Frontal cortex (tissue), 4 donors: ENCODE data around the gene SEC14L2. TPM values are rescaled to one million over a fixed set of nuclear protein-coding genes. Genes with fewer than 3 reads are reported as not detected.
"Not testable (repeated sequence)": the region's sequence is repeated elsewhere in the genome, so short reads cannot be mapped to it uniquely, and the experiment has no call there.

ENCODE experiments used
- DNase-seq, 2 donors: peaks; one replicate each; pipeline ENCODE4 v3.0.0; 2012; ENCODE audit warnings: low spot score in 2 of 2
- FAIRE-seq: peaks from 2 replicates; lab custom pipeline; 2012; peaks lifted over from hg19 to GRCh38; lab: Jason Lieb, UNC
- total RNA-seq: library from RNA; depleted of rRNA; stranded (reverse); fragments of >200 nt; gene quantifications from one replicate; pipeline ENCODE4 v1.2.3, GENCODE V29; 2014
- donor health status: control.
- donor health status: control.
- donor health status: control.

Gene SEC14L2
- total RNA-seq, 1 donor from 2014 or later = 6.5 TPM

DNA sequence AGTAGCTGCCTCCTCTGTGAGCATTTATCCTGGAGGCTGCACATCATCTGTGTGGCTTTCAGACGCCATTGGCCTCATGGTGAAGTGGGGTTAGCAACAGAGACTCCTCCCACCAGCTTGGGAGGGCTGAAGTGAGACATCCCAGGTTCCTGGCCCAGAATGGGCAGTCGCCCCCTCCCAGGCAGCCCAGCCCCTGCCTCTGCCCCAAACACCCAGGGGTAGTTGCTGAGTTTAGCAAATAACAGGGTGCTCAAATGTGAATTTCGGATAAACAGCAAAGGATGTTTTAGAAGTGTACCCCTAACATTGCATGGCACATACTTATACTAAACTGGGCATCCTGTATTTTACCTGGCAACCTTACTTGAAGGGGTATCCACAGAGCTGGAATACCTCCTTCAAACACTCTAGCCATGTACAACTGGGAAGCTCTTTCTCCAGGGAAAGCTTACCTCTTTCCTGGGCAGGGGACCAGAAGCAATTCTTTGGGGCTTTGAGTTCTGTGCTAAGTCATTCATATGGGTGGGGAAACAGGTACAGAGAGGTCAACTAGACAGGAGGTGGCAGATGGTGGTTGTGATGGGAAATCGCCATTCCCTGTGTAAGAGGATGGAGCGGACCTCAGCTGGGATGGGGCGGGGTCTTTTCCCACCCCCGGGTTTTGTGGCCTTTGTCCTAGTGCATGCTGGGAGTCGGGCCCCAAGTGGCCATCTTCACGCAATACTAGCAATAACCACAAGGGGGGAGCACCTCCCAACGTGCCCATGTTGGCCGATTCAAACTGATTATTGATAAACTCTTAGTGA lies 48.0 kb downstream of the SEC14L2 start:
- FAIRE-seq = no peak

DNA sequence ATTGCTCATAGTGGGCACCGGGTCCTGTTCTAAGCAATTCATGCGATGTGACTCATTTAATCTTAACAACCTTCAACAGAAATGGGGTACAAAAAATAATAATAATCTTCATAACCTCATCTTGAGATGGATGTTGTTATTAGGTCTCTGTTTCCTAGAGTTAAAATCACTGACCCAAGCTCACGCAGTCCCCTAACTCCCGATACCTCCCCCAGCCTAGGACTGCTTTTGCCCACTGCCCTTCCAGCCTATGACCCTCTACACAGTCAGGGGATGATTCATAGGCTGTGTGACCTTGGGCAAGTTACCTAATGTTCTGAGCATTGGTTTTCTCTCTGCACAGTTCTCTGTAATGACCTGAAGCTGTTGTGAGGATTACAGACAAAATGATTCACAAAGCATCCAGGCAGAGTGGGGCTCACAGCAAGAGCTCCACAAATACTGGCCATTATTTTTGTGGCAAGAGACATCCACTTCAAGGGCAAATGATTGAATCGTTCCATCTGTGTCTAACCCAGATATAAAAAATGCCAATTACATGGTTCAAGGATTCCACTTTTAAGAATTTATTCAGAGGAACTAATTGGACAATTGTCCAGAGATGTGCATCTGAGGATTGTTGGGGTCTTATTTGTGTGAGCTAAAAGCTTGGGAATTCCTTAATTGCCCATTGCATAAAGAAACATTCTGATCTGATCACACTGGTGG lies 48.8 kb downstream of the SEC14L2 start:
- FAIRE-seq (no peak), DNase-seq (no peak)

More for the DNA sequence above, 48.0 kb downstream of the SEC14L2 start:
- DNase-seq = peak; percentile 58 to 75

DNA sequence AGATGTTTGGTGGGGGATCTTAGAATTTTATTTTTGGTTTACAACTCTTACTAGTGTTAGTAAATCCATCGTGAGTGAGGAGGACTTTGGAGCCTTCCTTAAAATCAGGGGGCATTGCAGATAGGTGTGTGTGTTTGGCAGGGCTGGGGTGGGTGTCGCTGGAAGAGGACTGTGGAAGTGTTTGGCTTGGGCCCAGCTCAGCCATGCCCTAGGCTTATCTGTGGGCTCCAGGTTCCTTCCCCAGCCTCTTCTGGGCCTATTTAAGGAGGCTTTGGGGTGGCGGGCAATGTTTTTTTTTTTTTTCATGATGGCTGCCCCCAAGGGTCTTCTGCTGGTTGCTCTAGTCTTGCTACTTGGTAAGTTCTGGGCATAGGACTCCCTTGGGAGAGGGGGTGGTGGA lies 50.8 kb downstream of the SEC14L2 start:
- FAIRE-seq (no peak), DNase-seq (no peak)

DNA sequence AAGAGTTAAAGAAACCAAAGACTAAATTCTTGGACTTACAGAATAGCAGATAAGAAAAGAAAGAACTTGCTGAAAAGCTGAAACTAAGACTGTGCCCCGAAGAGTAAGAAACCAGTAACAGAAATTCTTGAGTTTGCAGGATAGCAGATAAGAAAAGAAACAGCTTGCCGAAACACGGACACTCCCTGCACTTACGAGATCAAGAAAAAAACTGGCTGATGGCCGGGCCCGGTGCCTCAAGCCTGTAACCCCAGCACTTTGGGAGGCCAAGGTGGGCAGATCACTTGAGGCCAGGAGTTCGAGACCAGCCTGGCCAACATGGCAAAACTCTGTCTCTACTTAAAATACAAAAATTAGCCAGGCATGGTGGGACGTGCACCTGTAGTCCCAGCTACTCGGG lies 54.7 kb downstream of the SEC14L2 start:
- not testable (repeated sequence) for FAIRE-seq, DNase-seq

DNA sequence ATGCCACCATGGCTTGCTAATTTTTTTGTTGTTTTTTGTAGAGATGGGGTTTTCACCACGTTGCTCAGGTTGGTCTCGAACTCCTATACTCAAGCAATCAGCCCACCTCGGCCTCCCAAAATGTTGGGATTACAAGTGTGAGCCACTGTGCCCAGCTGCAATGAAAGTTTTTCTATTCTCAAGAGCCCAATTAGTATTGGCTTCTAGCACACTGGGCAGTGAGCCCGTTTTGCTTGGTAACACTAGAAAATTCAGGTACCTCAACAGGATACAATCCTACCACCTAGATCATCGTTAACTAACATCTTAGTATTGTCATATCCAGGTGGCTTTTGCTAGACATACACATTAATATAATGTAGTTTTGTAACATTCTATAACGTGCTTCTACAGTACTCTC lies 56.0 kb downstream of the SEC14L2 start:
- FAIRE-seq (no peak), DNase-seq (no peak)

DNA sequence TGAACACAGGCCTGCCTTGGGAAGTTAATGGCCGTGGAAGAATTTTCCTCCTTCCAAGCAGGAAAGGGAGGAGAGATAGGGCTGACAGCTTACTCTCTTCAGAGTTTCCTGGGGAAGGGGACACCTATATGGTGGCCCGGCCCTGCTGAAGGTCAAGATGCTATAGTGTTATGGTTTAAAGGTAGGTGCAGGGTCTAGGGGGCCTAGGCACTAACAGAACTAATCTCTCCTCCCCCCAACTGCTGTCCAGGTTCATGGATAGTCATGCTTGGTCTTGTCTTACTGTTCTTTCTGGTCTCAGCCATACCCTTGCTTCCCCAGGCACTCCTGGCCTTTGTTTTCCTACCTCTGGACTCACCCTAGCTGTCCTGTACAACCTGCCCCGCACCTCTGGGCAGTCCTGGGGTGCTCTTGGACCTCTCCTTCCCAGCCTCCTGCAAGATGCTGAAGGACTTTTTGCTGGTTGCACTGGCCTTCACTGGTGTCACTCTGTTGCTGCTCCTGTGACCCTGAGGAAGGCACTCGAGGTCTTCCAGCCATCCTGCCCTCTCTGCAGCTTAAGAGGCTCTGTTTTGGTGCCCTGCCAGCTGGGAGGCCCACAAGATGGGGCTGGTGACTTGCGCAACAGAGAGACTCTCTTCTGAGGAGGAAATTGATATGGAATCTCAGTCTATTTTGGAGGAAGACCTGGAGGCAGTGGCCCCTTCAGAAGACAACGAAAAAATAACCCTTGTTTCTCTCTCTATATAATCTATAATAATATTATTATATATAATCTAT lies 57.1 kb downstream of the SEC14L2 start:
- FAIRE-seq = no peak
- DNase-seq = no peak

DNA sequence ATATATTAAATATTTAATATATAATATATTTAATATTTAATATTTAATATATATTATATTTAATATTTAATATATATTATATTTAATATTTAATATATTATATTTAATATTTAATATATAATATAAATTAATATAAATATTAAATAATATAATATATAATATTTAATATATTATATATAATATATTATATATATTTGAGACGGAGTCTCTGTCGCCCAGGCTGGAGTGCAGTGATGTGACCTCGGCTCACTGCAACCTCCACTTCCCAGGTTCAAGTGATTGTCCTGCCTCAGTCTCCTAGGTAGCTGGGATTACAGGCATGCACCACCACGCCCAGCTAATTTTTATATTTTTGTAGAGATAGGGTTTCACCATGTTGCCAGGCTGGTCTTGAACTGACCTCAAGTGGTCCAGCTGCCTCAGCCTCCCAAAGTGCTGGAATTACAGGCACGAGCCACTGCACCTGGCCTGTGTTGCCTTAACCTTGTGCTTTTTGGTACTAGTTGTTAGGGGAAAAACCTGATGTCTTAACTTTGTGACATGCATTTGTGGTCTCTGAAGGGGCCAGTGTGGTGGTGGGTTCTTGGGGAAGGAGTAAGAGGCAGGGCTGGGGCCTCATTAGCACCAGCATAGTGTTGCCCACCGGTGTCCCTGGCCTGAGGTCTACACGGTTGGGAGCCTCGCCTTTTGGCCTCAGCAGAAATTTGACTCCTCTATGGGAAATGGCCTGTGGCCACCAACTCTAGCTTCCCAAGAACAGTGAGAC lies 58.4 kb downstream of the SEC14L2 start:
- FAIRE-seq (no peak), DNase-seq (no peak)

DNA sequence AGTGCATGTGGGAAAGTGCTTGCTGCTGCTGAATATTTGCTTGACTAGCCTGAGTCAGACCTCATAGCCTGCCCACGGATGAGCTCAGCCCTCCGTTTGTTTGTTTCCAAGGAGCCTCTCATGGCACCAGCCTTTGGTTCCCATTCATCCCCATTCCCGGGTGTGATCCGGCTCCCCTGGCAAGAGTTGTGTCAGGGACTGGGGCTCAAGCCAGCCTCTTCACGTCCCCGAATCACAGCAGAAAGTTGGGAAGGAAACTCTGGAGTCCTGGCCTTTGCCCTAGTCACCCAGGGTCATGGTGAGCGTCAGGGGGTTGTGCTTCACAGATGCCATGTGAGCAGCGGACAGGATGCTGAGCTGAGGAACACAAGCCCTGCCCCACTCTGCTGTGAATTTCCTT lies 61.2 kb downstream of the SEC14L2 start:
- FAIRE-seq = no peak
- no peak for DNase-seq

DNA sequence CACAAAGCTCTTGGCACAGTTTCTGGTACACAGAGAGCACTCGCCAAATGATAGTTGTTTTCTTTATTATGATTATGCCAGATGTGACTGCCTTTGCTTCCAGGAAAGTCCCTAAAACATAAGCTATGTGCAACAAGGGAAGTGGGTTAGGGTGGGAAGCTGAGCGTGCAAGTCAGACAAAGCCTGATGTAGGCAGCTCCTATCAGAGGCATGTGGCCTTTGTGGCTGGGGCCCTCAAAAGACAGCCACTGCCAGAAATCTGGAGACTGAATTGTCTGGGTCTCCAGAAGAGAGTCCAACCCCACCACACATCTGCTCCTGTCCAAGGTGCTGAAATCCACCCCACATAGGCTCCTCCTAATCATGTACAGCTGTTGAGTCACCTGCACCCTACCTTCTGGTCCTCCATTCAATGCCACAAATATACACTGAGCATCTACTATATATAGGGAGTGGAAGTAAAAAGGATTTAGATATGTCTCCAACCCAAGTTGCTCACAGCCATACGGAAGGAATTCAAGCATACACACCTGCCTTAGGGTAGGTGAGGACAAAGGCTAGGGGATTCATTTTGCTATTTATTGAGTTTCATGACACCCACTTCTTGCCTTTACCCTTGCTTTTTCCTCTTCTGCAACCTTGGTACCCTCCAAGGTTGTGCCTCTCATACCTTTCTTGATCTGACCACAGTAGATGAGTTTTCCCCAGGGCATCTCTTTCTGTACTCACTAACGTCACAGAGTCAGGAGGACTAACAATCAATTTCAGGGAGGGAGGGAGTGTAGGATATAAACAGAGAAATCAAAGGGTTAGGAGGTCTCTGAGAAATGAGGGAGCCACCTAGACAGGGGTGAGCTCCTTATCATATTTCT lies 62.6 kb downstream of the SEC14L2 start:
- FAIRE-seq (no peak), DNase-seq (no peak)

DNA sequence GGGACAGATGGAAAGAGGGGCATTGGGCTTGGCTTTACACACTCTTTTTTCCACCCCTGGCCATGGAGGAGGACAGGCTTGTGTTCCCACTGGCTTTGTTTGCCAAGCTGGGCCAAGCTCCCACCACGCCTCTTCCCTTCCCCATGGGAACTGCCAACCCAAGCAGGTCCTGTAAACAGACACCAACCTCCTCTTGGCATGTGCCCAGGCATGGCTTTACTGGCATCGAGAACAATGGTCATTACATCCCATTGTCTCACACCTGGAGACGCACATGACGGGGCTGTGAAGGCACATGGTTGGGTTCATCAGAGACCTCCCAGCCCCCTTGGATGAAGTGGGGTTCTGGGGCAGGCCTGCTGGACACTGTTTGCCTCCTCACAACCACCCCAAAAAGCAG lies 63.3 kb downstream of the SEC14L2 start:
- DNase-seq (no peak), FAIRE-seq (no peak)

DNA sequence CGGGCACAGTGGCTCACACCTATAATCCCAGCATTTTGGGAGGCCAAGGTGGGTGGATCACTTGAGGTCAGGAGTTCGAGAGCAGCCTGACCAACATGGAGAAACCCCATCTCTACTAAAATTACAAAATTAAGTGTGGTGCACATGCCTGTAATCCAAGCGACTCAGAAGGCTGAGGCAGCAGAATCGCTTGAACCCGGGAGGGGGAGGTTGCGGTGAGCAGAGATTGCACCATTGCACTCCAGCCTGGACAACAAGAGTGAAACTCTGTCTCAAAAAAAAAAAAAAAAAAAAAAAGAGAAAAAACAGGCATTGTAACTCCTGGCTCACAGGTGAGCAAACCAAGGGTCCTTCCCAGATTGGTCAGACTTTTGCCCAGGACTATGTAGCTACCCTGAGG lies 63.7 kb downstream of the SEC14L2 start:
- FAIRE-seq, DNase-seq: not testable (repeated sequence)

DNA sequence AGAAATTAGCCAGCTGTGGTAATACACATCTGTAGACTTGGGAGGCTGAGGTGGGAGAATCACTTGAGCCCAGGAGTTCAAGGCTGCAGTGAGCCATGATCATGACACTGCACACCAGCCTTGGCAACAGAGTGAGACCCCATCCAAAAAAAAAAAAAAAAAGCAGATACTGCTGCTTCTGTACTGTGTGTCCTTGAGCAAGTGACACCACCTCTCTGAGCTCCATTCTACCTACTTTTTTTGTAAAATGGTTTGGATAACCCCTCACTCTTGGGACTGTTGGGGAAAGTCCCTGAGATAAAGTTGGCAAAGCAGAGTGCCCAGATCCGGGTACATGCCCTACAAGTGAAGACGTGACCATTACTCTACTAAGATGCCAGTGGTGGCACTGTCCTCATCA lies 72.3 kb downstream of the SEC14L2 start:
- FAIRE-seq = no peak
- DNase-seq = no peak

DNA sequence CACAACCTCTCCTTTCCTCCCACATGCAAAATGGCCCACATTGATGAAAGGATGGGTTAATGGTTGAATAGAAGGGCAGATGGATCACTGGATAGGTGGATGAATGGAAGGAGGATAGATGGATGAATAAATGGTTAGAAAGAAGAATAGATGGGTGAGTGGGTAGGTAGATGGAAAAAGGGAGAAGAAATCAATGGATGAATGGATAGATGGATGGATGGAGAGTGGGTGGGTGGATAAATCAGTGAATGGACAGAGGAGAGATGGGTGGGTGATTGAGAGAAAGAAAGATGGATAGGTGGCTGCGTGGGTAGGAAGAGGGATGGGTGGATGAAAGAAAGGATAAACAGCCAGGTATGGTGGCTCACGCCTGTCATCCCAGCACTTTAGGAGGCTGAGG lies 73.8 kb downstream of the SEC14L2 start:
- no peak for FAIRE-seq
- DNase-seq = no peak

DNA sequence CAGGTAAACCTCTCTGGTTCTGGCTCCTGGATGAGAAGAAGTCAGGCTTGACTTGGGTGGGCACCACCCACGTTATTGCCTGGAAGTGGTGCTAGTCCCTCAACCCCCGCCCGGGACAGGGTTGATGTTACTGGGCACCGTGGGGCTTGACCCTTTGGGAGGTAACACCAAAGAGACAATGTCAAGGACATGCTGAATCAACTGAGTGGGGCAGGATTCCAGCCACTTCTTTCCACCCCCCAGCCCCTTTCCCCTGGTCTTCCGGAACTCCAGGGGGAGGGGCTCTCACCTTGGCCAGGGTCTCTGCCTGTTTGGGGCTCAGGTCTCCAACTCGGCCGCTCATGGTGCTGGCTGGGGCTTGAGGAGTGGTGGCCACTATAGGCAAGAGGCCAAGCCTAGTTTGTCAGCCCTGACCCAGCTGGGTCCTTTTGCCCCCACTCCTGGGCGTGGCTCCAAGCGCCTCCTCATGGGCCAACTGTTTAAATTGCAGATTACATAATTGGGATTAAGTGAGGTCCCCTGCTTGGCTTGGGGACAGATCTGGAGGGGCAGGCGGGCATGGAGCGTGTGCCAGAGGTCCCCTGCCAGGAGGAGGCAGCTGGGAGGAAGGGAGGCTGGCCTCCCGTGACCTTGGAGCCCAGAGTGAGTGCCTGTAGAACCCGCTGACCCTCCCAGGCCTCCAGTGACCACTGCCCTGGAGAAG lies 74.9 kb downstream of the SEC14L2 start, which contains the start of gene SEC14L3:
SEC14L3 (minus strand) TSS at position 402 of the 703 bp plus-strand sequence; CDS start at position 343, 59 bp downstream.
- FAIRE-seq (no peak), DNase-seq (peak in 1 of 2 donors; percentile 32)

DNA sequence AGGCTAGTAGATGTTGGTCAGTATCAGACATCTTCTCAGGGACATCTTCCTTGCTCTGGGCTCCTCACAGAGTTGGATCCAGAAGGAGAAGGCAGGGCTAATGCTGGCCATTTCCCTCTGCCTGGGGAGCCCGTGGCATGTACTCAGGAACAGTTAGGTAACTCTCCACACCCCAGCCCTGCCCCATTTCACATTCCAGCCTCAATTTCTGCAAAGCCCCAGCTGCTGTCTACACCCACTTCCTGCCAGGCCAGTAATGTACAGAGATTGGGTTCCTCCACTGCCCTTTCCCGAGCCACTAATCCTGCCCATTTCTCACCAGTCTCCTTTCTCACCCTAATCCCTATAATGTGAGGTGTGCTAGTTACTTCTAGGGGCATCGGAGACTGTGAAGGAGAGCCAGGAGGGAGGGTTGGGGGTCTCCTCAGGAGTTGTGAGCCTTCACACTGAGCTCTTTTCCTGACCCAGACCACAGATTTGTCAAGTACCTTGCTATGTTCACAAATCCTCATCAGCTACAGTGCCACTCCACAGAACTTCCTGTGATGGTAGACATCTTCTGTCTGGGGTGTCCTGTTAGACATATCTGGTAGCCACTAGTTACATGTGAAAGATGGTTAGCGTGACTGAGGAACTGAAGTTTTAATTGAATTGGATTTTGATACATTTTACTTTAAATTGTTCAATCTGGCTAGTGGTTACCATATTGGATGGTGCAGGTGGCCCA lies 76.3 kb downstream of the SEC14L2 start:
- DNase-seq (no peak), FAIRE-seq (no peak)

DNA sequence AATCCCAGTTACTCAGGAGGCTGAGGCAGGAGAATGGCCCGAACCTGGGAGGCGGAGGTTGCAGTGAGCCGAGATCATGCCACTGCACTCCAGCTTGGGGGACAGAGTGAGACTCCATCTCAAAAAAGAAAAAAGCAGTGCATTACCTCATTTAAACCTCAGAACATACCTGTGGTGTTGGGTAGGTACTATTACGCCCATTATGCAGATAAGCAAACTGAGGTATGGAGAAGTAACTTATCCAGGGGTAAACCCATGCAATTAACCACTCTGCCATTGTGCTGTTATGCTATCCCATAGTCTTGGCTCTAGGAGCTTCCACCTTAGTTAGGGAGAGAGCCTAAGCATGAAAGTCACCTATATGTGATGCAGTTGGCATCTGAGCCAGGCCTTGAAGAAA lies 77.3 kb downstream of the SEC14L2 start:
- no peak for FAIRE-seq
- no peak for DNase-seq
